ENCODE results near the gene ITGAV.

Gene ITGAV

GRCh38 chr2:186590759-186591505, 1.1 kb downstream of the ITGAV start:
- Histone ChIP-seq H3K9ac (peak overlapping the region; percentile 92), H4K20me1 (peaks cover 9% of the 10 kb centered on the region; the same call in 1 of the 2 replicates), H3K27me3 (no peaks in the 10 kb centered on the region), H3K9me3 (no peaks in the 10 kb centered on the region), H3K4me3 (peak overlapping the region; percentile 88), H3K27ac (peak overlapping the region; percentile 91), H3K4me1 (peaks cover 19% of the 10 kb centered on the region), H3K4me2 (peak overlapping the region; percentile 83), H3K36me3 (no peaks in the 10 kb centered on the region)
- TF ChIP-seq Cebpa-rat (IDR thresholded peaks at IDR 0.05) = no peak

GRCh38 chr2:186591506-186591890, 1.6 kb downstream of the ITGAV start:
- H3K9me3 ChIP-seq = no peaks in the 10 kb centered on the region
- peaks cover 19% of the 10 kb centered on the region for H3K4me1 ChIP-seq
- peak overlapping the region; percentile 88 for H3K4me3 ChIP-seq
- no peak overlapping the region for H3K27ac ChIP-seq
- no peaks in the 10 kb centered on the region for H3K36me3 ChIP-seq
- no peaks in the 10 kb centered on the region for H3K27me3 ChIP-seq
- H3K9ac ChIP-seq = peak overlapping the region; percentile 92
- no peak for TF ChIP-seq Cebpa-rat (IDR thresholded peaks at IDR 0.05)
- peaks cover 9% of the 10 kb centered on the region; the same call in 1 of the 2 replicates for H4K20me1 ChIP-seq
- peak overlapping the region; percentile 83 for H3K4me2 ChIP-seq

- peaks cover 19% of the 10 kb centered on the region for H3K4me1 ChIP-seq
- no peaks in the 10 kb centered on the region for H3K27me3 ChIP-seq
- no peaks in the 10 kb centered on the region for H3K9me3 ChIP-seq
- no peak for TF ChIP-seq Cebpa-rat (IDR thresholded peaks at IDR 0.05)
- no peak overlapping the region for H3K4me3 ChIP-seq
- no peak overlapping the region for H3K27ac ChIP-seq
- peak overlapping the region; percentile 83 for H3K4me2 ChIP-seq
- H3K9ac ChIP-seq = no peak overlapping the region
- peaks cover 14% of the 10 kb centered on the region; the same call in 1 of the 2 replicates for H4K20me1 ChIP-seq
- H3K36me3 ChIP-seq = no peaks in the 10 kb centered on the region
Observed at GRCh38 chr2:186592137-186592875, 2.5 kb downstream of the ITGAV start.

- no peak overlapping the region for H3K27ac ChIP-seq
- H3K4me1 ChIP-seq = peaks cover 19% of the 10 kb centered on the region
- no peaks in the 10 kb centered on the region for H3K27me3 ChIP-seq
- no peak overlapping the region for H3K4me2 ChIP-seq
- peaks cover 4% of the 10 kb centered on the region; the same call in 1 of the 2 replicates for H3K36me3 ChIP-seq
- no peak for TF ChIP-seq Cebpa-rat (IDR thresholded peaks at IDR 0.05)
- H4K20me1 ChIP-seq = peaks cover 18% of the 10 kb centered on the region; the same call in 1 of the 2 replicates
- H3K9ac ChIP-seq = no peak overlapping the region
- H3K4me3 ChIP-seq = no peak overlapping the region
- H3K9me3 ChIP-seq = no peaks in the 10 kb centered on the region
Observed at GRCh38 chr2:186593523-186593922, 3.7 kb downstream of the ITGAV start.

GRCh38 chr2:186594001-186594722, 4.3 kb downstream of the ITGAV start:
- peaks cover 14% of the 10 kb centered on the region for H3K4me1 ChIP-seq
- H3K4me2 ChIP-seq = no peak overlapping the region

GRCh38 chr2:186595219-186595618, 5.4 kb downstream of the ITGAV start:
- peaks cover 18% of the 10 kb centered on the region; the same call in 1 of the 2 replicates for H4K20me1 ChIP-seq
- H3K4me1 ChIP-seq = peaks cover 13% of the 10 kb centered on the region
- no peaks in the 10 kb centered on the region for H3K27me3 ChIP-seq
- no peak overlapping the region for H3K4me2 ChIP-seq
- H3K9me3 ChIP-seq = no peaks in the 10 kb centered on the region
- TF ChIP-seq Cebpa-rat (IDR thresholded peaks at IDR 0.05) = no peak
- no peak overlapping the region for H3K27ac ChIP-seq
- H3K4me3 ChIP-seq = no peak overlapping the region
- H3K36me3 ChIP-seq = peaks cover 12% of the 10 kb centered on the region
- no peak overlapping the region for H3K9ac ChIP-seq

More at GRCh38 chr2:186594001-186594722, 4.3 kb downstream of the ITGAV start:
- TF ChIP-seq Cebpa-rat (IDR thresholded peaks at IDR 0.05) = no peak
- Histone ChIP-seq H3K9ac (no peak overlapping the region), H3K9me3 (no peaks in the 10 kb centered on the region), H3K36me3 (peaks cover 4% of the 10 kb centered on the region; the same call in 1 of the 2 replicates), H4K20me1 (peaks cover 18% of the 10 kb centered on the region; the same call in 1 of the 2 replicates), H3K27ac (no peak overlapping the region), H3K27me3 (no peaks in the 10 kb centered on the region), H3K4me3 (no peak overlapping the region)

- H3K9ac ChIP-seq = no peak overlapping the region
- H3K4me3 ChIP-seq = no peak overlapping the region
- H4K20me1 ChIP-seq = peaks cover 12% of the 10 kb centered on the region; the same call in 1 of the 2 replicates
- TF ChIP-seq Cebpa-rat (IDR thresholded peaks at IDR 0.05) = no peak
- no peaks in the 10 kb centered on the region for H3K27me3 ChIP-seq
- no peak overlapping the region for H3K27ac ChIP-seq
- no peaks in the 10 kb centered on the region for H3K4me1 ChIP-seq
- H3K36me3 ChIP-seq = peaks cover 27% of the 10 kb centered on the region
- H3K4me2 ChIP-seq = no peak overlapping the region
- H3K9me3 ChIP-seq = no peaks in the 10 kb centered on the region
Observed at GRCh38 chr2:186599186-186599778, 9.4 kb downstream of the ITGAV start.

GRCh38 chr2:186603286-186603685, 13.4 kb downstream of the ITGAV start:
- H3K4me1 ChIP-seq = no peaks in the 10 kb centered on the region

GRCh38 chr2:186605041-186605440, 15.2 kb downstream of the ITGAV start:
- no peaks in the 10 kb centered on the region for H3K27me3 ChIP-seq
- H3K4me3 ChIP-seq = no peak overlapping the region
- no peak overlapping the region for H3K4me2 ChIP-seq
- no peaks in the 10 kb centered on the region for H3K4me1 ChIP-seq
- no peak overlapping the region for H3K27ac ChIP-seq
- no peak for TF ChIP-seq Cebpa-rat (IDR thresholded peaks at IDR 0.05)
- H3K9ac ChIP-seq = no peak overlapping the region
- peaks cover 38% of the 10 kb centered on the region for H3K36me3 ChIP-seq
- H4K20me1 ChIP-seq = no peaks in the 10 kb centered on the region
- H3K9me3 ChIP-seq = no peaks in the 10 kb centered on the region

More at GRCh38 chr2:186603286-186603685, 13.4 kb downstream of the ITGAV start:
- H3K36me3 ChIP-seq = peaks cover 46% of the 10 kb centered on the region
- no peak for TF ChIP-seq Cebpa-rat (IDR thresholded peaks at IDR 0.05)
- no peak overlapping the region for H3K27ac ChIP-seq
- H3K4me2 ChIP-seq = no peak overlapping the region
- no peaks in the 10 kb centered on the region for H4K20me1 ChIP-seq
- no peak overlapping the region for H3K9ac ChIP-seq
- H3K27me3 ChIP-seq = no peaks in the 10 kb centered on the region
- no peak overlapping the region for H3K4me3 ChIP-seq
- no peaks in the 10 kb centered on the region for H3K9me3 ChIP-seq

Measured in BLaER1 (cell line).